ENCODE measurements around the gene MUC5B.
A peak's percentile ranks its signal among the peaks of the same experiment; 100 is the strongest.
"Not testable (repeated sequence)": the region's sequence is repeated elsewhere in the genome, so short reads cannot be mapped to it uniquely, and the experiment has no call there.

Gene MUC5B

GRCh38 chr11:1232883-1233321, 10.0 kb downstream of the MUC5B start:
- DNase-seq (ENCODE audit: low spot score) = no peak

- DNase-seq (ENCODE audit: low spot score) = no peak
Measured at GRCh38 chr11:1233351-1234053, 10.6 kb downstream of the MUC5B start.

GRCh38 chr11:1234054-1234720, 11.3 kb downstream of the MUC5B start:
- DNase-seq (ENCODE audit: low spot score) = no peak

- no peak for DNase-seq (ENCODE audit: low spot score)
Measured at GRCh38 chr11:1234771-1235305, 12.0 kb downstream of the MUC5B start.

GRCh38 chr11:1235306-1235900, 12.5 kb downstream of the MUC5B start:
- DNase-seq (ENCODE audit: low spot score) = no peak

GRCh38 chr11:1235901-1236315, 13.0 kb downstream of the MUC5B start:
- no peak for DNase-seq (ENCODE audit: low spot score)

- DNase-seq (ENCODE audit: low spot score) = no peak
Measured at GRCh38 chr11:1236316-1237127, 13.7 kb downstream of the MUC5B start.

- DNase-seq (ENCODE audit: low spot score) = no peak
Measured at GRCh38 chr11:1237128-1237580, 14.3 kb downstream of the MUC5B start.

GRCh38 chr11:1237851-1238250, 15.0 kb downstream of the MUC5B start:
- DNase-seq (ENCODE audit: low spot score) = no peak

- DNase-seq (ENCODE audit: low spot score) = peak; percentile 88
Measured at GRCh38 chr11:1238767-1239595, 16.1 kb downstream of the MUC5B start.

GRCh38 chr11:1239596-1240205, 16.8 kb downstream of the MUC5B start:
- no peak for DNase-seq (ENCODE audit: low spot score)

GRCh38 chr11:1240771-1241170, 17.9 kb downstream of the MUC5B start:
- DNase-seq (ENCODE audit: low spot score) = no peak

GRCh38 chr11:1241706-1242105, 18.8 kb downstream of the MUC5B start:
- no peak for DNase-seq (ENCODE audit: low spot score)

- DNase-seq (ENCODE audit: low spot score) = no peak
Measured at GRCh38 chr11:1242289-1242688, 19.4 kb downstream of the MUC5B start.

- DNase-seq (ENCODE audit: low spot score) = not testable (repeated sequence)
Measured at GRCh38 chr11:1242751-1243150, 19.9 kb downstream of the MUC5B start.

GRCh38 chr11:1243521-1243920, 20.7 kb downstream of the MUC5B start:
- DNase-seq (ENCODE audit: low spot score) = not testable (repeated sequence)

- DNase-seq (ENCODE audit: low spot score) = not testable (repeated sequence)
Measured at GRCh38 chr11:1244557-1244956, 21.7 kb downstream of the MUC5B start.

GRCh38 chr11:1245717-1246116, 22.9 kb downstream of the MUC5B start:
- DNase-seq (ENCODE audit: low spot score) = not testable (repeated sequence)

GRCh38 chr11:1246301-1246700, 23.4 kb downstream of the MUC5B start:
- DNase-seq (ENCODE audit: low spot score) = not testable (repeated sequence)

GRCh38 chr11:1247026-1247425, 24.2 kb downstream of the MUC5B start:
- not testable (repeated sequence) for DNase-seq (ENCODE audit: low spot score)

- not testable (repeated sequence) for DNase-seq (ENCODE audit: low spot score)
Measured at GRCh38 chr11:1248951-1249350, 26.1 kb downstream of the MUC5B start.

Data from HuH-7 (cell line).